Posterior vena cava (tissue), 2 donors: ENCODE results near the gene KRT2. TPM values are rescaled to one million over a fixed set of nuclear protein-coding genes. Genes with fewer than 3 reads are reported as not detected.

Experiments
- DNase-seq: peaks from one replicate; pipeline ENCODE4 v3.0.0-alpha.2; 2020; ENCODE audit warnings: low spot score
- intact Hi-C, 2 donors: fragments of 100-400 bp; cut with DNase I; formaldehyde crosslinking; loops; one replicate each; pipeline versions ENCODE4 v1.14.1 to v1.14.2; 2022 to 2023
- total RNA-seq, 2 donors: library from RNA; stranded (reverse); fragmentation: NEBNext Ultra II Directional; extraction: Animal tissue kit (Norgen Biotek cat#: 25700); gene quantifications; one replicate each; pipeline ENCODE4 v1.2.1, GENCODE V29; 2021
- donor health status: DM: yes; HTN: yes; CAD: no.
- donor health status: DM: yes; HTN: yes; CAD: no.

KRT2 gene
- total RNA-seq, 2 donors from 2014 or later = not detected

DNA sequence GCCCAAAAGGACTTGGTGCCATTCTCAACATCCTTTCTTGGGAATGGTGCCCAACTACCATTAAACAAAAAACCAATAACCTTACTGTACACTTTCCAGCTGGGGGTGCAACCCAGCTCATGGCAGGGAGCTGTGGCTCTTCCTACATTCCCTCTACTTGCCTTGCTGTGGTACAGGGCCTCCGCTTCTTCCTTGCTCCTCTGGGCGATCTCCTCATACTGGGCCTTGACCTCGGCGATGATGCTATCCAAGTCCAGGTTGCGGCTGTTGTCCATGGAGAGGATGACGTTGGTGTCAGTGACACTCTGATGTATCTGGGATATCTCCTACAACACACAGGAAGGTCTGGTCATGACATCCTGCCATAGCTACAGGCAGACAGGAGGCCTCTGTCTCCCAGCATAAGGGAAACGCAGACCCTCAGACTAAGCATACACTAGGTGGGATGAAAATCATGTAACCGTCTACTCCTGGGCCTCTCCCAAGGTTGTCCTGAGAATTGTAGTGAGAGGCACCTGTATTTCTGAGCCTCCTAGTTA, 3.9 kb downstream of the KRT2 start:
- intact Hi-C loops = loop anchor here in 1 of 2 donors (10.0 kb wide), 1 partner anchor 983 kb away; no protein-coding TSS in a partner anchor
- no peak for DNase-seq

DNA sequence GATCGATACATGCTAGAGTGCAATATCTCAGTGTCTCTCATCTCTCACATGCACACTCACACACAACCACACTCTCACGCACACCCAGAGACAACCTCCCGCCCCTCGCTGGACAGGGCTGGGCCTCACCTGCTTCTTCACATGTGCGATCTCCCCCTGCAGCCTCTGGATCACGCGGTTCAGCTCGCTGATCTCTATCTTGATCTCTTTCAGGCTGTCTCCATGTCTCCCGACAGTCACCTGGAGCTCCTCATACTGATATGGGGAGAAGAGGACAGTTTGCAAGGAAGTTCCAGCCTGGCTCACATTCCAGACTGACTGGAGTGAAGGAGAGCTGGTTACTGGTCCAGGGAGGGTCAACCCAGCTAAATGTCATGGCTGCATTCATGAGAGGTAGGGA, 4.4 kb downstream of the KRT2 start:
- no peak for DNase-seq
- intact Hi-C loops = loop anchor here in 1 of 2 donors (10.0 kb wide), 1 partner anchor 983 kb away; no protein-coding TSS in a partner anchor

DNA sequence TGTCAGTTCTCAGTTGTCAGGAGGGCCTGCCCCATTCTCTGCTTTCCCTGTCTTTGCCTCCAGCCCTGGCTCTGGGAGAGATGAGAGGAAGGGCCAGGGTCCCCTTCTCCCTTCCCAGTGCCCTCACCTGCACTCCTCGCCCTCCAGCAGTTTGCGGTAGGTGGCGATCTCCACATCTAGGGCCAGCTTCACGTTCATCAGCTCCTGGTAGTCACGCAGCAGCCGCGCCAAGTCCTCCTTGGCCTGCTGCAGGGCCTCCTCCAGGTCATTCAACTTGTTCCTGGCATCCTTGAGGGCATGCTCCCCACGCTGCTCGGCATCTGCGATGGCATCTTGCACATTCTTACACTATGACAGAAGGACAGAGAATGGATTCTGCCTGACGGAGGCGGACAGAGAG, 5.4 kb downstream of the KRT2 start:
- no peak for DNase-seq
- intact Hi-C loops = loop anchor here in 1 of 2 donors (10.0 kb wide), 1 partner anchor 982 kb away; no protein-coding TSS in a partner anchor

DNA sequence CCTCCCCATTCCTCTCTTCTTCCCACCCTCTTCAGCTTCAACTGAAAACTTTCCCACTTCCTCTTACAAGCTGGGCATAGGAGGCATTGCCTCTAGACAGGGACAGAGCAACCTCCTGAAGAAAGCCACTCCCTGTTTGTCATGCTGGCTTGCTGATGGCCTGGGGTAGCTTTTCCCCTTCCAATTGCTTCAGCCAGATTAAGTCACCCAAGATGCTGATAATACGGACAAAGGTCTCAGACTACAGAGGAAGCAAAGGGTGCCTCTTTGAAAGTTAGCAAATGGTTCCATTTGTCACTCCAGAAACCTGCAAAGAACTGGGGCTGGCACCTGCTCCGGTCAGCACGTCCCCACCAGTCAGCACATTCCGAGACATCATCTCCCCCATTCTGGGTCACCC, 6.0 kb downstream of the KRT2 start:
- DNase-seq = no peak
- intact Hi-C loops = loop anchor here in 1 of 2 donors (10.0 kb wide), 1 partner anchor 981 kb away; no protein-coding TSS in a partner anchor

DNA sequence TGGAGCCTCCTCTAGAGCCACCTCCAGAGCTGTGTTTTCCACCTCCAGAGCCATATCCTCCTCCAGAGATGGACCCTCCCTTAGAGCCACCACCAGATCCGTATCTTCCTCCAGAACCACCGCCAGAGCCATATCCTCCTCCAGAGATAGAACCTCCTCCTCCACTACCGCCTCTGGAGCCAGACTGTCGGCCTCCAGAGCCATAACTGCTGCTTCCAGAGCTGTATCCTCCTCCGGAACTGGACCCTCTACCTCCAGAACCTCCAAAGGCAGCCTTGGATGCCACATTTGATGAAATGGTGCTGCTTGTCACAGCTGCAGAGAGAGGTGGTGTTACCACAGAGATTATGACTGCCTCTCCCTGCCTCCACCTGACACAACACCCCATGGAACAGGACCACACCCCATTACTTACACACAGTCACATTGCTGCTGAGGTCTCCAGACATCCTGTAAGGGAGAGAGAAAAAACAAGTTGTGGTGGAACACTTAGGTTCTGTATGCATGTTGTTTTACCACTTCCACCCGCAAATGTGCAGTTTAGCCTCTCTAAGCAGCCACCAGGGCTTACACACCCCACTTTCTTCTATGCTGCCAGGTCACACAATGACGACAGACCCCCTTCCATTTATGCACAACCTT, 6.8 kb downstream of the KRT2 start:
- no peak for DNase-seq
- intact Hi-C loops = loop anchor here in 1 of 2 donors (10.0 kb wide), 1 partner anchor 980 kb away; no protein-coding TSS in a partner anchor

- intact Hi-C loops = loop anchor here in 1 of 2 donors (10.0 kb wide), 1 partner anchor 979 kb away; no protein-coding TSS in a partner anchor
- DNase-seq = no peak
These were observed 8.0 kb downstream of the KRT2 start for GRCh38 chr12:52644078-52644415.

- intact Hi-C loops = loop anchor here in 1 of 2 donors (10.0 kb wide), 1 partner anchor 979 kb away; no protein-coding TSS in a partner anchor
- DNase-seq = no peak
These were observed 8.6 kb downstream of the KRT2 start for GRCh38 chr12:52643233-52644077.

DNA sequence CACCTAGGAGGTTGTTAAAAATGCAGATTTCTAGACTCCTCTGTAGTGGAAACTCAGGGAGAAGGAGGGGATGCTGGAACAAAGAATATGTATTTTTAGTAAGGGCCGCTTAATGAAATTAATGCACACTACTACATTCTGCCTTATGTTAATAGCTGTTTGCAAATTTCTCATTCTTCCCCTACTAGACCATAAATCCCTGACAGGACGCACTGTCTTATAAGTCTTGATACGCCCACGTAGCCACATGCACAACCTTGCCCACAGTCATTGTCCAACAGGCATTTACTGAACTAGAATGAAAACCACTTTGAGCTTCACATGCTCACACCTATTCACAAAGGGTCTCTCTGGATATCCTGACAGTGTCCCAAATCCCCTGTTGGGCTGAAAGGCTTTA, 10.5 kb downstream of the KRT2 start:
- DNase-seq = no peak
- intact Hi-C loops = loop anchor here in 1 of 2 donors (10.0 kb wide), 1 partner anchor 977 kb away; no protein-coding TSS in a partner anchor

DNA sequence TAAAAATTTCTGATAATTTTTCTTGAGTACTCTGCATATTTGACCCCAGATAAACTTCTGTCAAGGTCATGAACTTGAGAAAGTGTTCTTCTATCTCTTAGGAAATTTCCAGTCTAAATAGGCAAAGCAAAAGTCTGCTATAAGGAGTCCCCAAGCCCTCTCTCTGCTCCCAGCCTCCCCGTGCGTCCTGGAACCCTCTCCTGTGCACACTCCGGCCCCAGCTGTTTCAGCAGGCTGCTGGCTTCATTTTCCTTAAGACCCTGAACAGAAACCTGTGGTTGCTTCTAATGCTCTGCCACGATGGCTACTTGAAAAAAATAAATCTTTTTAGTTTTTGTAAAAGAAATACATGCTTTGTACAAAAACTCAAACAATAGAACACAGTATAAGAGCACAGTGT, 14.7 kb downstream of the KRT2 start:
- DNase-seq = no peak

DNA sequence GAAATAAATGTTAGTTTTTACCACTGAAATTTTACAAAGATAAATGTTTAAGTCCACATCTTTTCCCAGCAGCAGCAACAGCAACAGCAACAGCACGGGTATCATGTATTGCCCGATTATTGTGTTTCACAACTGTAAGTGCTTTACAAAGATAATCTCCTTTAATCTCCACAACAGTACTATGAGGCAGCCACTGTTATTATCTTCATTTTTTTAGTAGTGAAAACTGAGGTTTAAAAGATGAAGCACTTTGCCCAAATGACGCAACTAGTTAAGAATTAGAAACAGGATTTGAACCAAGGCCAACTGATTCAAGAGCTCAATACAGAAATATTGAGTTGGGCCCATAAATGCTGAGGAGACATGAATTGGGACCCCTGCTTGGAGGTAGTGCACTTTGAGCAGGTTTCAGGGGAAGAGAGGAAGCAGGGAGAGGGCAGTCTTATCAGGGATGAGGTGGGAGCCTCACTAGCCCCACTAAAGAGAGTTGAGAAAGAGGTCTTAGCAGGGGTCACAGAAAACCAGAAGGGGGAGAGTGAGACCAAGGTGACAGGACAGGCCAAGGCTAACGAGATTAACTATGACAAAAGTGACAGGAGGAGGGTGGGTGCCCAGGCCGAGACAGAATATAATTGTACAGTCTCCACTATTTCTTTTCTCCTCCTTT, 15.3 kb downstream of the KRT2 start:
- DNase-seq = no peak
- intact Hi-C loops = no loop called here

More for the DNA sequence above, 14.7 kb downstream of the KRT2 start:
- intact Hi-C loops = no loop called here

GRCh38 chr12:52636189-52636588, 15.8 kb downstream of the KRT2 start:
- no peak for DNase-seq
- intact Hi-C loops = no loop called here

DNA sequence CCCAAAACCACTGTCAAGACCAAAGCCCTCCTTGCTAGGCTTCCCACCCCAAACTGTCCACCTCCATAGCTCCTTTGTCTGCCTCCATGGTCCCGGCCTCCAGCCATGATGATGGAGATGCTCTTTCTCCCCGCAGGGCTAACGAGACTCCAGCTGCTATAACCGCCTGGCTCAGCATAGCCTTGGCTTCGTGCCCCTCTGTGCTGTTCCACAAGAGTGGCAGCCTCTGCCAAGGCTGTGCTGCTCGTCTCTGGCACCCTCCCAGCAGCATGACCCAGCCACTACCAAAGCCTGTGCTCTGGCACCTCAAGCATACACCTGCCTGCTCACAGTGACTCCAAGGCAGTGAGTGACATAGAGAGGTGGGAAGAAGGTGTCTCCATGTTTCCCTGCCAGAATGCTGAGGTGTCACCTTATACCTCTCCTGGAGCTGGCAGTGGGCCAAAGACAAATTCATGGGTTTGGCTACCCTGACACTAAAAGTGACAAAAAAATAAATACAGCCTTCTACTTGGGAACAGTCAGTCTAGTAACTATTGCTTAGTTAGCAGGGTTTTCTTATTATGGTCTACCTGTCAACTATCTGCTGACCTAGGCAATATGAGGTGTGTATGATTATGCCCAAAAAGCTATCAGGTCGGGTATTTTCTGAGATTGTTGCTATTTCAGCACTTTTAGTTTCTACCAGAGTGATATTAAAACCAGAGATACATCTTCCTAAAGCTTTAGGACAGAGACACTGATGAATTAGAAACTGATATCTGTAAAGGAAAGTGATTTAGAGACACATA, 17.6 kb downstream of the KRT2 start:
- DNase-seq = no peak
- intact Hi-C loops = no loop called here

GRCh38 chr12:52633383-52633782, 18.6 kb downstream of the KRT2 start:
- intact Hi-C loops = no loop called here
- no peak for DNase-seq

- DNase-seq = no peak
- intact Hi-C loops = no loop called here
These were observed 19.4 kb downstream of the KRT2 start for GRCh38 chr12:52632656-52633055.

- intact Hi-C loops = no loop called here
- DNase-seq = no peak
These were observed 20.1 kb downstream of the KRT2 start for GRCh38 chr12:52631676-52632459.

GRCh38 chr12:52631264-52631663, 20.7 kb downstream of the KRT2 start:
- intact Hi-C loops = no loop called here
- no peak for DNase-seq

DNA sequence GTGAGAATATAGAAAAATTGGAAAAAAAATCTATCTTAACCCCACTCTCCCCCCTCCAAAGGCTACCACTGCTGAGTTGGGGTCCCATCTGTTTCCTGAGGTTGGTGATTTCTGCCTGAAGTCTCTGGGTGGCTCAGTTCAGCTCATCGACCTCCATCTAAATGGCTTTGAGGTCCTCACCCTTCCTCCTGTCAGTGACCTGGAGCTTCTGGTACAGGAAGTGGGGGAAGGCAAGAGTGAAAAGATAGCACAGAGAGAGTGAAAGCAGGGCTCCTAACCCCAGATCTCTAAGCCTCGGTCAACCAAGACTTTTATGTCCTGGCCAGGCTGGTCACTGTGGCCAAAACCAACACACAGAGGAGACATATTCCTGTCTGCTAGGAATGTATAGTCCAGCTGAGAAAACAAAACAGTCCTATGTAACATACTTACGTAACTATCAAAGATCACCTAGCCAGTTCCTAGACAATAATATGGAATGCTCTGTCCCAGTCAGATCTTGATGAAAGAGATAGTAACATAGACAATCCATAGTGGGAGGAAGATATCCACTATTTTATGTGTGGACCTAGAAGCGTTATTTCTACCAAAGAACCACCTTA, 21.3 kb downstream of the KRT2 start:
- intact Hi-C loops = no loop called here

More for the DNA sequence above, 21.3 kb downstream of the KRT2 start:
- DNase-seq = no peak
